HepG2 (cell line): Measurements from ENCODE around the gene PASK. TPM values are rescaled to one million over a fixed set of nuclear protein-coding genes. Genes with fewer than 3 reads are reported as not detected.
A peak's percentile ranks its signal among the peaks of the same experiment; 100 is the strongest.

Source experiments
- ATAC-seq: fragments of 200-7000 bp; cut with Tn5 transposase; 3 replicates; pipeline ENCODE4 v1.9.1; 2020; ENCODE audit warnings: mild to moderate bottlenecking, moderate library complexity
- BruUV-seq: library from RNA; stranded (reverse); fragments of 400-500 nt; replicated peaks from 2 replicates; lab custom pipeline; 2021; lab: Mats Ljungman, UMichigan
- CTCF ChIA-PET: fragments of 300-600 bp; formaldehyde crosslinking; extraction: SDS; loops from one replicate; lab custom pipeline; 2021; ENCODE audit warnings: low total read pairs, inconsistent platforms, low intra/inter-chr PET ratio; lab: Yijun Ruan, JAX
- POLR2A ChIA-PET: fragments of 350-600 bp; sonication (Branson Sonifier 250); formaldehyde crosslinking; loops from one replicate; lab custom pipeline; 2020; ENCODE audit warnings: antibody characterized with exemption, inconsistent platforms; lab: Yijun Ruan, JAX
- DNase-seq: peaks from one replicate; pipeline ENCODE4 v3.0.0-alpha.2; 2015; ENCODE audit warnings: low spot score
- FAIRE-seq: peaks from 3 replicates; lab custom pipeline; 2011; peaks lifted over from hg19 to GRCh38; lab: Jason Lieb, UNC
- H2AFZ ChIP-seq: one replicate; pipeline ENCODE4 v1.6.1; 2011; ENCODE audit warnings: low read length, inconsistent platforms
- H3K27ac ChIP-seq: fragments of 300-600 bp; 3 replicates; pipeline ENCODE4 v1.8.0; 2011; ENCODE audit warnings: mixed run types, mild to moderate bottlenecking, mixed read lengths, low read length, inconsistent platforms; ENCODE audit not compliant: insufficient read depth; ENCODE audit errors: extremely low read length
- H3K27me3 ChIP-seq, 2 experiments: fragments of 200-600 bp in 1 of 2; 2 replicates in 1 of 2; 3 replicates in 1 of 2; pipeline versions ENCODE4 v1.6.0 to v1.8.0; 2011; ENCODE audit warnings: low read length in 2 of 2, mild to moderate bottlenecking in 2 of 2, moderate library complexity in 2 of 2, inconsistent platforms in 1 of 2; ENCODE audit not compliant: insufficient read depth in 2 of 2, control insufficient read depth in 1 of 2
- H3K36me3 ChIP-seq, 2 experiments: fragments of 200-600 bp in 1 of 2; replicated peaks in 1 of 2; 2 replicates in 1 of 2; 3 replicates in 1 of 2; pipeline versions ENCODE4 v1.5.1 to v1.8.0; 2011; ENCODE audit warnings: low read length in 2 of 2, inconsistent platforms in 1 of 2; ENCODE audit not compliant: insufficient read depth in 2 of 2, control insufficient read depth in 1 of 2
- H3K4me1 ChIP-seq: 2 replicates; pipeline ENCODE4 v1.5.1; 2012; ENCODE audit warnings: low read length, inconsistent platforms; ENCODE audit not compliant: insufficient read depth
- H3K4me2 ChIP-seq: 2 replicates; pipeline ENCODE4 v1.6.0; 2011; ENCODE audit warnings: low read depth, low read length, inconsistent platforms
- H3K4me3 ChIP-seq, 3 experiments: fragments of 200-600 bp in 1 of 3; sonication (generic), shearing (Covaris generic) in 1 of 3; replicated peaks in 1 of 3; 2 replicates each; pipeline ENCODE4 v1.5.1; 2011 to 2016; ENCODE audit warnings: low read length in 3 of 3, inconsistent platforms in 2 of 3, low read depth in 2 of 3, mild to moderate bottlenecking in 2 of 3, control low read depth in 1 of 3, mixed read lengths in 1 of 3; ENCODE audit not compliant: insufficient read depth in 1 of 3
- H3K79me2 ChIP-seq: one replicate; pipeline ENCODE4 v1.6.1; 2011; ENCODE audit warnings: low read length, inconsistent platforms; ENCODE audit not compliant: insufficient read depth
- H3K9ac ChIP-seq: 2 replicates; pipeline ENCODE4 v1.6.0; 2011; ENCODE audit warnings: mild to moderate bottlenecking, low read depth, low read length, inconsistent platforms; ENCODE audit not compliant: insufficient read depth
- H3K9me3 ChIP-seq: 2 replicates; pipeline ENCODE4 v1.5.1; 2012; ENCODE audit warnings: mild to moderate bottlenecking, low read length
- H4K20me1 ChIP-seq: 2 replicates; pipeline ENCODE4 v1.6.0; 2011; ENCODE audit warnings: inconsistent platforms, mild to moderate bottlenecking, low read length, moderate library complexity; ENCODE audit not compliant: insufficient read depth
- CAMTA2 ChIP-seq: sonication (generic); formaldehyde crosslinking; IDR thresholded peaks from 2 replicates; pipeline ENCODE4 v1.4.0; 2020; ENCODE audit warnings: mild to moderate bottlenecking, missing genetic modification reagents, borderline replicate concordance
- CEBPB ChIP-seq: IDR thresholded peaks from 2 replicates; pipeline ENCODE4 v1.6.1; 2011; ENCODE audit warnings: low read depth, low read length, improper control_type of control experiment, borderline replicate concordance
- ISX ChIP-seq: sonication (generic); formaldehyde crosslinking; conservative IDR thresholded peaks from 2 replicates; pipeline ENCODE4 v1.5.0; 2020; ENCODE audit warnings: missing genetic modification reagents
- SMARCE1 ChIP-seq: fragments of 450-650 bp; IDR thresholded peaks from 2 replicates; pipeline ENCODE4 v1.6.1; 2017; ENCODE audit warnings: borderline replicate concordance
- SRF ChIP-seq: IDR thresholded peaks from 2 replicates; pipeline ENCODE4 v1.6.1; 2011; ENCODE audit warnings: mild to moderate bottlenecking, low read depth, low read length, moderate library complexity
- ZNF263 ChIP-seq: sonication (generic); formaldehyde crosslinking; IDR thresholded peaks from 2 replicates; pipeline ENCODE4 v1.4.0; 2020; ENCODE audit warnings: missing genetic modification reagents
- ZNF687 ChIP-seq: sonication (generic); formaldehyde crosslinking; IDR thresholded peaks from 2 replicates; pipeline ENCODE4 v1.5.1; 2020; ENCODE audit warnings: mild to moderate bottlenecking, missing genetic modification reagents, moderate library complexity
- WGBS: methylation state at CpG from one replicate; pipeline ENCODE4 v1.1.6; 2017; ENCODE audit warnings: low lambda C conversion rate; 5-methylcytosine and 5-hydroxymethylcytosine counted together
- in situ Hi-C: cut with HindIII; loops from 2 replicates; pipeline ENCODE4 v1.10.0; 2017; ENCODE audit warnings: low pct_unique_long_range_greater_than_20kb; ENCODE audit not compliant: extremely low pct_ligation_motif_present
- intact Hi-C: fragments of 100-400 bp; cut with micrococcal nuclease; formaldehyde crosslinking; loops from one replicate; pipeline ENCODE4 v1.10.0; 2022; ENCODE audit not compliant: unreplicated experiment
- polyA plus RNA-seq, 8 experiments: library from polyadenylated mRNA; depleted of rRNA in 3 of 8; stranded (reverse) in 7 of 8; unstranded in 1 of 8; fragments of >200 nt; fragmentation: Illumina TruSeq in 4 of 8; extraction: Trizol in 4 of 8; gene quantifications; 2 replicates each; pipeline versions ENCODE4 v1.2.1 to v1.2.3, GENCODE V29; 2011 to 2016; ENCODE audit warnings: low read depth in 4 of 8, missing spikeins in 1 of 8, mixed read lengths in 1 of 8; ENCODE audit not compliant: insufficient read depth in 1 of 8
- total RNA-seq, 5 experiments: library from RNA; depleted of rRNA; stranded (reverse); fragments of >200 nt; fragmentation: Illumina TruSeq; extraction: Trizol; gene quantifications; 2 replicates each; pipeline ENCODE4 v1.2.3, GENCODE V29; 2016; ENCODE audit warnings: low read depth in 1 of 5

The PASK gene
- total and polyA plus RNA-seq, 2 of the 13 experiments (the other 11 are each of a cell fraction or from before 2014, with no cell fraction given), result 6.9 to 17.0 TPM

GRCh38 chr2:241081190-241081642 is 68.1 kb downstream of the PASK start (continued):
- TF ChIP-seq ZNF263 (CRISPR knock-in tag) (peak; percentile 90), SRF (no peak), SMARCE1 (no peak), ISX (CRISPR knock-in tag) (no peak), ZNF687 (CRISPR knock-in tag) (0 out of 2 replicates have a peak, but pooled peaks have one; percentile 34)

- Histone ChIP-seq H3K4me1 (peaks cover 28% of the 10 kb centered on the region), H2AFZ (no peak overlapping the region), H3K4me2 (peak overlapping the region; percentile 73), H3K36me3 (no peaks in the 10 kb centered on the region), H3K9me3 (no peaks in the 10 kb centered on the region), H3K27ac (no peak overlapping the region), H4K20me1 (no peaks in the 10 kb centered on the region; the same call in 1 of the 2 replicates), H3K27me3 (no peaks in the 10 kb centered on the region), H3K79me2 (no peaks in the 10 kb centered on the region), H3K4me3 (peak overlapping the region in 1 of 3 experiments; percentile 49; a peak in 2 of 6 replicates), H3K9ac (no peak overlapping the region)
- ChIA-PET CTCF (interaction anchor here (0.6 kb wide), 1 partner anchor 131 kb away, joined by 3 read pairs; no protein-coding TSS in a partner anchor), POLR2A (no interaction called here)
- in situ Hi-C loops (no loop called here), intact Hi-C loops (no loop called here)
- no peak for DNase-seq
- no TSS peak for BruUV-seq
- 46% methylated on average over 17 of the region's 18 CpGs for WGBS
- TF ChIP-seq CAMTA2 (CRISPR knock-in tag) (no peak), CEBPB (peak; percentile 17; the same call in 1 of the 2 replicates)
- FAIRE-seq, result peak; percentile 15
- ATAC-seq, result peak; percentile 58
Observed at GRCh38 chr2:241080405-241081189, 68.7 kb downstream of the PASK start.
